GM12872 (cell line): ENCODE measurements around the gene EIF4E3.
A peak's percentile ranks its signal among the peaks of the same experiment; 100 is the strongest.

Source experiments
- CTCF ChIP-seq: IDR thresholded peaks from 3 replicates; pipeline ENCODE4 v1.5.1; 2011; ENCODE audit warnings: low read depth, mild to moderate bottlenecking, low read length, moderate library complexity; ENCODE audit not compliant: insufficient read depth

EIF4E3 gene

GRCh38 chr3:71688121-71688520, 37.1 kb downstream of the EIF4E3 start:
- no peak for TF ChIP-seq CTCF

- TF ChIP-seq CTCF = no peak
Observed at GRCh38 chr3:71685686-71686085, 39.5 kb downstream of the EIF4E3 start.

- TF ChIP-seq CTCF = no peak
Observed at GRCh38 chr3:71684757-71685386, 40.3 kb downstream of the EIF4E3 start.

GRCh38 chr3:71684046-71684756, 41.0 kb downstream of the EIF4E3 start:
- no peak for TF ChIP-seq CTCF

GRCh38 chr3:71681224-71681668, 44.0 kb downstream of the EIF4E3 start:
- TF ChIP-seq CTCF = peak; percentile 62

GRCh38 chr3:71680603-71681002, 44.6 kb downstream of the EIF4E3 start:
- TF ChIP-seq CTCF = no peak

GRCh38 chr3:71676931-71677330, 48.3 kb downstream of the EIF4E3 start:
- no peak for TF ChIP-seq CTCF
